ENCODE results near the gene LIMK1. TPM values are rescaled to one million over a fixed set of nuclear protein-coding genes. Genes with fewer than 3 reads are reported as not detected.

LIMK1 gene
- total RNA-seq, 1 donor from 2014 or later: 20.3 TPM

DNA sequence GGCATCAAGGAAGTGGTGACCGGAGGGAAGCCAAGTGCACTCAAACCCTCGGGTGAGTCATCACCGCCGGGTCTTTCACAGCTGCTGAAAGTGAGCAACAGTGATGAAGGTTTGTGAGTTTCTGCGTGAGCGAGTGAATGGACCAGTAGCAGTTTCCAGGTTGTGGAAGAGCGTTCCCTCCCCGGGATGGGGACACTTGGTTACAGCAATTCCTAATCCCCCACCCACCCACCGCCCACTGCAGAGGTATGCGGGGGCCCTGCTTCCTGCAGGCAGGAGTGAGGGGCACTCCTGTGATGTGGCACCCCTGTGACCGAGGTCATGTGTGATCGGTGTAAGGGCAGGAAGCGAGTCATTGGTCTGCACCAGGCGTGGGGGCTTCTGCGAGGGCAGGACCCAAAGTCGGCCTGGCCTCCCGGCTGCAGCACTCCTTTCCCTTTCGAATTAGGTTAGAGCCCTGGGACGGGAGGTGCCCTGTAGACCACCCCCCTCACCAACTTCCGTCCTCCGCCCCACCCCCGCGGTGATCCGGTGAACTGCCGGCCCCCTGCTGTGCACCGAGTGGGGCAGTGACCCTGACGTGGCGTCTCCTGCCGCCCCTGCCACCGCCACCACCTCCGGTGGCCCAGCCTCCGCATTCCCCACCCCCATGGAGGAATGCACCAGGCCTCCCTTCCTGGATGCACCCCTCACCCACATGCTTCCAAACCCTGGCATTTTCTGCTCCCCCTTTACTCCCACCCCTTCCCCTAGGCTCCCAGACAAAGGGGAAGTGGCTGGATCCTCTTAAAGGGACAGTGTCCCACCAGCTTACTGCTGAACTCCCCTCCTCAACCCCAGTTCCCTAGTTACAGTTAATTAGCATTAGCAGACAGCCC is 10.9 kb downstream of the LIMK1 start:
- Mint-ChIP-seq H3K36me3 (ENCODE audit: unreplicated experiment) (peaks cover 10% of the 10 kb centered on the region), H3K4me1 (ENCODE audit: unreplicated experiment) (peaks cover 38% of the 10 kb centered on the region), H3K27ac (ENCODE audit: unreplicated experiment) (peak overlapping the region; percentile 80), H3K9me3 (ENCODE audit: unreplicated experiment) (peaks cover 4% of the 10 kb centered on the region), H3K4me3 (ENCODE audit: unreplicated experiment) (peak overlapping the region; percentile 68), H3K27me3 (ENCODE audit: unreplicated experiment) (no peaks in the 10 kb centered on the region)
- peak; percentile 88 for DNase-seq (ENCODE audit: extremely low spot score, unreplicated experiment)
- TF ChIP-seq, protein P1, sequence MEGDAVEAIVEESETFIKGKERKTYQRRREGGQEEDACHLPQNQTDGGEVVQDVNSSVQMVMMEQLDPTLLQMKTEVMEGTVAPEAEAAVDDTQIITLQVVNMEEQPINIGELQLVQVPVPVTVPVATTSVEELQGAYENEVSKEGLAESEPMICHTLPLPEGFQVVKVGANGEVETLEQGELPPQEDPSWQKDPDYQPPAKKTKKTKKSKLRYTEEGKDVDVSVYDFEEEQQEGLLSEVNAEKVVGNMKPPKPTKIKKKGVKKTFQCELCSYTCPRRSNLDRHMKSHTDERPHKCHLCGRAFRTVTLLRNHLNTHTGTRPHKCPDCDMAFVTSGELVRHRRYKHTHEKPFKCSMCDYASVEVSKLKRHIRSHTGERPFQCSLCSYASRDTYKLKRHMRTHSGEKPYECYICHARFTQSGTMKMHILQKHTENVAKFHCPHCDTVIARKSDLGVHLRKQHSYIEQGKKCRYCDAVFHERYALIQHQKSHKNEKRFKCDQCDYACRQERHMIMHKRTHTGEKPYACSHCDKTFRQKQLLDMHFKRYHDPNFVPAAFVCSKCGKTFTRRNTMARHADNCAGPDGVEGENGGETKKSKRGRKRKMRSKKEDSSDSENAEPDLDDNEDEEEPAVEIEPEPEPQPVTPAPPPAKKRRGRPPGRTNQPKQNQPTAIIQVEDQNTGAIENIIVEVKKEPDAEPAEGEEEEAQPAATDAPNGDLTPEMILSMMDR (IDR thresholded peaks at IDR 0.05): no peak

DNA sequence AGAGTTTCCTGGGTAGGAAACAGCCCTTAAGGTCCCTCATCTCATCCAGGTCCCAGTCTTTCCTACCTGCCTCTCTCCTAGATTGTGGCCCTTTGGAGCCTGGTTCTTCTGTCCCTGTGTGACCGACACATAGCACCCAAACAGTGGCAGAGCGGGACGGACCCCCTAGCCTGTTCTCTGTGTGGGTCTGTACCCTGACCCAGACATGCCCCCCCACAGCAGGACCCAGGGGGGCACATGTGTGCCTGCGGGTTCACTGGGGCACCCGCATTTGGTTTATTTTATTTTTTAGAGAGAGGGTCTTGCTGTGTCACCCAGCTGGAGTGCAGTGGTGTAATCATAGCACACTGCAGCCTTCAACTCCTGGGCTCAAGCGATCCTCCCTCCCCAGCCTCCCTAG is 11.5 kb downstream of the LIMK1 start:
- TF ChIP-seq, protein P1 (IDR thresholded peaks at IDR 0.05): no peak
- H3K4me1 Mint-ChIP-seq (ENCODE audit: unreplicated experiment): peaks cover 38% of the 10 kb centered on the region
- H3K4me3 Mint-ChIP-seq (ENCODE audit: unreplicated experiment): peak overlapping the region; percentile 68
- no peak for DNase-seq (ENCODE audit: extremely low spot score, unreplicated experiment)
- H3K9me3 Mint-ChIP-seq (ENCODE audit: unreplicated experiment): peaks cover 4% of the 10 kb centered on the region
- peaks cover 7% of the 10 kb centered on the region for H3K36me3 Mint-ChIP-seq (ENCODE audit: unreplicated experiment)
- no peaks in the 10 kb centered on the region for H3K27me3 Mint-ChIP-seq (ENCODE audit: unreplicated experiment)
- H3K27ac Mint-ChIP-seq (ENCODE audit: unreplicated experiment): peak overlapping the region; percentile 74

DNA sequence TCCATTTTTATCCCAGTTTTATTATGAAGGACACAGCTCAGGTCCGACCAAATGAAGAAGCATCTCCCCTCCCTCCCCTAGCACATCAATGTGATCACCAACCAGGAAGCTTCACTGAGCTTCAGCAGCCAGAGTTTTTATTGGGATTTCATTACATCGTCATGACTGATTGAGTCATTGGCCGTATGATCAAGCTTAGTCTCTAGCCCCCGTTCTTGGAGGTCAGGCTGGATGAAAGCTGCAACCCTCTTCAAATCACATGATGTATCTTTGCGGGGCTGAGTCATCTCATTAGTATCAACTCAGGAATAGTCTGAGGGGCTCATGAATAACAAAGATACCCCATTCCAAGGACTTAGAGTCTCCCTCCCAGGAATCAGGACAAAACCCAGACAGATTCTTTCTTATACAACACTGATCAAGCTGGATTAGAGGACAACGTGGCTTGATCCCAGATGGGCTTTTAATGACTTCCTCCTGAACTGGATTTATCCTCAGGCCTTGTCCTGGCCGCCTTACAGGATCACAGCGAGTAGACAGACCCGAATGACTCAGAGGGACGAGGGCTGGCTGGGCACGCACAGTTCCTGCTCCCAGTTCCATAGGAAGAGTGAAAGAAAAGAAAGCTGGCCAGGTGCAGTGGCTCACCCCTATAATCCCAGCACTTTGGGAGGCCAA is 14.5 kb downstream of the LIMK1 start:
- TF ChIP-seq, protein P1 (IDR thresholded peaks at IDR 0.05): no peak
- no peak for DNase-seq (ENCODE audit: extremely low spot score, unreplicated experiment)
- no peaks in the 10 kb centered on the region for H3K27me3 Mint-ChIP-seq (ENCODE audit: unreplicated experiment)
- peaks cover 10% of the 10 kb centered on the region for H3K36me3 Mint-ChIP-seq (ENCODE audit: unreplicated experiment)
- peaks cover 29% of the 10 kb centered on the region for H3K4me1 Mint-ChIP-seq (ENCODE audit: unreplicated experiment)
- no peak overlapping the region for H3K4me3 Mint-ChIP-seq (ENCODE audit: unreplicated experiment)
- peak overlapping the region; percentile 82 for H3K27ac Mint-ChIP-seq (ENCODE audit: unreplicated experiment)
- H3K9me3 Mint-ChIP-seq (ENCODE audit: unreplicated experiment): peaks cover 4% of the 10 kb centered on the region

DNA sequence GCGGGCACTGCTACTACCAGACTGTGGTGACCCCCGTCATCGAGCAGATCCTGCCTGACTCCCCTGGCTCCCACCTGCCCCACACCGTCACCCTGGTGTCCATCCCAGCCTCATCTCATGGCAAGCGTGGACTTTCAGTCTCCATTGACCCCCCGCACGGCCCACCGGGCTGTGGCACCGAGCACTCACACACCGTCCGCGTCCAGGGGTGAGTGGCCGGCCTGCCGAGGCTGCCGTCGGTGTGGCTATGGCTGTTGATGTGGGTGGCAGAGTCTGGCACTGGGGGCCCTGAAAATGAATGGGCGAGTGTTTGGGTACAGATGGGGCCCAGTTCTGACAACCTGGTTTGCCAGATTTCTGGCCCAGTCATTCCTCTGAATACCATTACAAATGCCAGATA is 15.4 kb downstream of the LIMK1 start:
- Mint-ChIP-seq H3K36me3 (ENCODE audit: unreplicated experiment) (peaks cover 10% of the 10 kb centered on the region), H3K4me1 (ENCODE audit: unreplicated experiment) (peaks cover 19% of the 10 kb centered on the region), H3K9me3 (ENCODE audit: unreplicated experiment) (peaks cover 4% of the 10 kb centered on the region), H3K27me3 (ENCODE audit: unreplicated experiment) (no peaks in the 10 kb centered on the region), H3K4me3 (ENCODE audit: unreplicated experiment) (no peak overlapping the region), H3K27ac (ENCODE audit: unreplicated experiment) (no peak overlapping the region)
- TF ChIP-seq, protein P1 (IDR thresholded peaks at IDR 0.05): no peak
- DNase-seq (ENCODE audit: extremely low spot score, unreplicated experiment): no peak

DNA sequence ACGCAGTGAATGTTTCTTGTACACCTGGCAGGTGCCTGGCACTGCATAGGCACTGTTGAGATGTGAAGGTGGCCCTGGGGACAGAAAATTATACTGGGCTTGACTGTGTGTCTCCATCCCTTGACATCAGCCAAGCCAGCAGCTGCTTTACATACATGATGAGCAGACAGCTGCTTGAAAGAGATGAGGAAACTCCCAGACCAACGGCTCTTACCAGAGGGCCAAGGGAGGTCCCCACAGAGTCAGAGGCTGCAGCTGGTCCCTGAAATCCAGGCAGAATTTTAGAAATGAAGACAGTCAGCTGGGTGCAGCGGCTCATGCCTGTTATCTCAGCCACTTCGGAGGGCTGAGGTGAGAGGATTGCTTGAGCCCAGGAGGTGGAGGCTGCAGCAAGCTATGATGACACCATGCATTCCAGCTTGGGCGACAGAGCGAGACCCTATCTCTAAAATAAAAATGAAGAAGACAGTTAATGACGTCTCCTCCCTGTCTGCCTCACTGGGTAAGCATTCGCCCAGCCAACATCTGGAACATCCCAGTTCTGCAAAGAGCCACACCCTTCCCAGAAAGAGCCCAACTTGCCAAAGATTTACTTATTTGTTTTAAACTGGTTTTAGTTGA is 17.6 kb downstream of the LIMK1 start:
- Mint-ChIP-seq H3K27me3 (ENCODE audit: unreplicated experiment) (no peaks in the 10 kb centered on the region), H3K4me1 (ENCODE audit: unreplicated experiment) (peaks cover 10% of the 10 kb centered on the region), H3K36me3 (ENCODE audit: unreplicated experiment) (peaks cover 16% of the 10 kb centered on the region), H3K9me3 (ENCODE audit: unreplicated experiment) (peaks cover 4% of the 10 kb centered on the region), H3K4me3 (ENCODE audit: unreplicated experiment) (no peak overlapping the region), H3K27ac (ENCODE audit: unreplicated experiment) (no peak overlapping the region)
- no peak for DNase-seq (ENCODE audit: extremely low spot score, unreplicated experiment)
- TF ChIP-seq, protein P1 (IDR thresholded peaks at IDR 0.05): no peak
